Measurements from ENCODE around the gene MORN5.

MORN5 gene

DNA sequence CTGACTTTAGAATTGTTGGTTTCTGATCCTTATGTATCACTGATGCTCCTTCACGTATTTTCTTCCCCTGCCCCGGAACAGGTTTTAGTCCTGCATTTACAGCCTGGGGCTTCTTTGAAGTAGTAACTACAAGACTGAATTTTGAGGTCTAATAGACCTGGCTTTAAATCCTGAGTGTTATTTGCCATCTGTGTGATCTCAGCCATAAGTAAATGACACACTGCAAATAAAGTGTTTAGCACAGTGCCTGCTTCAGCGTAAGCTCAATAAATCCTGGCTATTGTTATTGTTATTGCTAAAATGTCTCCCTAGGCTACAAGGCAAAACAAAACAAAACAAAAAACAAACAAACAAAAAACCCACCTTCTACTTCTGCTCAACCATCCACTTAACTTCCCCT, 84.6 kb downstream of the MORN5 start:
- DNase-seq: no peak

DNA sequence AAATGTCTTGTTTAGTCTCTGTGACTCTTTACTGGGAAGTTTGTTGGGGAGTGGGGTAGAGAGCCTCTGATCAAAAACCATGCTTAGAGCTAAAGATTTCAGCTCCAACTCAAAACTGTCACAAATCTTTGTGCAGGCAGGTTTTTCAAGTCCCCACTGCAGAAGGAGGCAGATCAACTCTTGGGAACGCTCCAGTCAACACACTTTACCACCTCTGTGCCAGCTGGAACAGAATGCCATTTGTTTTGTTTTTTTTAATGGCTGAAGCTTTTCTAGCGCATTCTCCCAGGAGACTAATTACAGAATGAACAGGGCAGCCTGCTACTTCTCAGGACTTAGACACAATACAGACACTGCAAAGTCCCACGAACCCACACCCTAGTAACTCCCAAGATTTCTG, 87.0 kb downstream of the MORN5 start:
- no peak for DNase-seq

- DNase-seq: no peak
Observed at GRCh38 chr9:122248448-122248865, 88.7 kb downstream of the MORN5 start.

Data from NCI-H1048 (cell line).